Hepatocyte (in vitro differentiated cells): ENCODE measurements around the gene TMEM52B.

ENCODE experiments used
- EZH2 ChIP-seq: fragments of 200-600 bp; sonication (generic); IDR thresholded peaks from 2 replicates; pipeline ENCODE4 v1.6.1; 2016; ENCODE audit warnings: antibody characterized with exemption, mild to moderate bottlenecking, borderline replicate concordance
- EZH2phosphoT487 ChIP-seq: fragments of 200-600 bp; sonication (generic); IDR thresholded peaks from one replicate; pipeline ENCODE4 v1.6.1; 2018; ENCODE audit warnings: antibody characterized with exemption, mild to moderate bottlenecking, low read depth, moderate library complexity; ENCODE audit not compliant: unreplicated experiment, severe bottlenecking
- TF ChIP-seq, protein P1 (sequence below): fragments of 200-600 bp; sonication (generic); IDR thresholded peaks from 2 replicates; pipeline ENCODE4 v1.5.1; 2016; ENCODE audit warnings: antibody characterized with exemption, mild to moderate bottlenecking; ENCODE audit not compliant: poor library complexity

DNA sequence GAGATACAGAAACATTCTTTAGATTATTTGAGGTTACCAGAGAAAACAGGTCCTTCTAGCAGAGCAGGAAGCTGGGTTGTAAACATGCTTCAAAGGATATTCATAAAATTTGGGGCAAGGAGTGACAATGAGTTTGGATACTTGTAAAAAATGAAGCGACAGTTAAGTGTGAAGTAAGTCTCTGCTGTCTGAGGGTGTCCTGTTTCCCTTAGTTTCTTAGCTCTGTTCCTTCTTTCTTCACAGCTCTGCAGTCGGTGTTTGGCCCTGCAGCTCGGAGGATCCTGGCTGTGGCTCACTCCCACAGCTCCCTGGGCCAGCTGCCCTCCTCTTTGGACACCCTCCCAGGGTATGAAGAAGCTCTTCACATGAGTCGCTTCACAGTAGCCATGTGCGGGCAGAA is 10.8 kb downstream of the TMEM52B start:
- TF ChIP-seq, protein P1, sequence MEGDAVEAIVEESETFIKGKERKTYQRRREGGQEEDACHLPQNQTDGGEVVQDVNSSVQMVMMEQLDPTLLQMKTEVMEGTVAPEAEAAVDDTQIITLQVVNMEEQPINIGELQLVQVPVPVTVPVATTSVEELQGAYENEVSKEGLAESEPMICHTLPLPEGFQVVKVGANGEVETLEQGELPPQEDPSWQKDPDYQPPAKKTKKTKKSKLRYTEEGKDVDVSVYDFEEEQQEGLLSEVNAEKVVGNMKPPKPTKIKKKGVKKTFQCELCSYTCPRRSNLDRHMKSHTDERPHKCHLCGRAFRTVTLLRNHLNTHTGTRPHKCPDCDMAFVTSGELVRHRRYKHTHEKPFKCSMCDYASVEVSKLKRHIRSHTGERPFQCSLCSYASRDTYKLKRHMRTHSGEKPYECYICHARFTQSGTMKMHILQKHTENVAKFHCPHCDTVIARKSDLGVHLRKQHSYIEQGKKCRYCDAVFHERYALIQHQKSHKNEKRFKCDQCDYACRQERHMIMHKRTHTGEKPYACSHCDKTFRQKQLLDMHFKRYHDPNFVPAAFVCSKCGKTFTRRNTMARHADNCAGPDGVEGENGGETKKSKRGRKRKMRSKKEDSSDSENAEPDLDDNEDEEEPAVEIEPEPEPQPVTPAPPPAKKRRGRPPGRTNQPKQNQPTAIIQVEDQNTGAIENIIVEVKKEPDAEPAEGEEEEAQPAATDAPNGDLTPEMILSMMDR, result no peak
- TF ChIP-seq EZH2phosphoT487 (no peak), EZH2 (no peak)
